ENCODE measurements around the gene MAML1. TPM values are rescaled to one million over a fixed set of nuclear protein-coding genes. Genes with fewer than 3 reads are reported as not detected.

The MAML1 gene
- total RNA-seq, 1 experiment from 2014 or later, result 14.2 TPM

DNA sequence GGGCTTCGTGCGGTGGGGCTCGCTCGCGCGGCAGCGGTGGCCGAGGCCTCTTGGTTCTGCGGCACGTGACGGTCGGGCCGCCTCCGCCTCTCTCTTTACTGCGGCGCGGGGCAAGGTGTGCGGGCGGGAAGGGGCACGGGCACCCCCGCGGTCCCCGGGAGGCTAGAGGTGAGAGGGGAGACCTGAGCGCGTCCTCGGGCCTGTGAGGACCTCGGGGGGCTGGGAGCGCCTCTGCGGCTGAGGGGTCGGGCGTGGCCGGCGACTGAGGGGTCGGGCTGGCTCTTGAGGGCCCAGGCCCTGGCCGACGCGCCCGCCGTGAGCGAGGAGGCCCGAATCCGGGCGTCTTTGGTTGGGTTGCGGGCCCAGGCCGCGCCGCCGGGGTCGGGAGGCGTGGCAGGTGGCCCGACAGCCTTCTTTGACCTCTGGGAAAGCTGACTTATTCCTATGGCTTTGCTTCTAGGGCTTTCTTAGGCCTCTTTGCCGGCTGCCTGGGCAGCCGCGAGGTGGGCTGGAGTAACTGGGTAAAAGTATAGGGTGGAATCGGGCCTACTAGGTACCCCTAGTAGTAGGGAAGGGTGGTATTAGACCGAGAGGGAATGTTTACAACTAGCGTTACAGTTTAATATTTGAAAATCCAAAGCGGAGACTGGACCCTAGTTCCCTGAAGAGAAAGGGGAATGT lies 33.5 kb upstream of the MAML1 start, which contains the start of gene CANX:
TSS of gene CANX (plus strand) at position 33 of the 681 bp plus-strand sequence. CDS start 6,715 bp downstream, outside the sequence.
- Histone ChIP-seq H3K36me3 (ENCODE audit: insufficient read depth, low read length) (peaks cover 27% of the 10 kb centered on the region), H3K4me2 (ENCODE audit: low read depth, low read length, poor library complexity, severe bottlenecking) (peak within 1 kb of the TSS; percentile 83), H3K79me2 (ENCODE audit: low read length) (peaks cover 53% of the 10 kb centered on the region), H2AFZ (ENCODE audit: low read length) (peak within 1 kb of the TSS; percentile 25), H3K4me3 (ENCODE audit: low read length) (peak within 1 kb of the TSS; percentile 84), H4K20me1 (ENCODE audit: insufficient read depth, low read depth, low read length) (peaks cover 18% of the 10 kb centered on the region; the same call in 1 of the 2 replicates), H3K9me2 (replicated peaks; ENCODE audit: insufficient read depth, low read length) (no peaks in the 10 kb centered on the region), H3K27me3 (ENCODE audit: low read length) (no peaks in the 10 kb centered on the region), H3K27ac (ENCODE audit: low read length) (peak within 1 kb of the TSS; percentile 76), H3K4me1 (ENCODE audit: low read length) (peaks cover 20% of the 10 kb centered on the region), H3K9me3 (ENCODE audit: low read length) (no peaks in the 10 kb centered on the region), H3K9ac (ENCODE audit: low read length) (peak within 1 kb of the TSS; percentile 99)
- no peak for DNase-seq

DNA sequence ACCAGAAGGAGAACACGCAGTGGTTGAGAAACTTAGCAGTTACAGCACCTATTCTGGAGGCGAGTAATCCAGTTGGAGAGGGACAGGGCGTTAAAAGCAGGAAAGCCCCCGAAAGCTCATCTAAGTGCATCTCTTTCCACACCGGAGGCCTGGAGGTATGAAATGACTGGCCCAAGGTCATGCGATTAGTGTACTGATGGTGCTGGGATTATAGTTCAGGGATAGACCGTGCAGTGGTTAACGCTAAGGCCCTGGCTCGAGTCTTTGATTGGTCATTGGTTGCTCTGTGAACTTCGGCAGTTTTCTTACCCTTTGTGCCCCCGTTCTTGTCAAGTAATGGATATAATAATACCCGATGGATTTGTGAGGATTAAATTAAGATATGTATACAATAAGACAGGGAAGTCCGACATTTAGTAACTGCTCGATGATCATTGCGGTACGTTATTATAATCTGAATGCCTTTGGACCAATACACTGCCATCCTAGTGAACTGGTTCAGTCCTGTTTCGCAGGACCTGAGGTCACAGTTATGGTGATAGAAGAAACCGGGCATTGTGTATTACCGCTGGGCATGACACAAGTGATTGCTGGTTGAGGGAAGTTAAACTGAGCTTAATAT lies 32.9 kb upstream of the MAML1 start:
- Histone ChIP-seq H2AFZ (ENCODE audit: low read length) (no peak overlapping the region), H3K9ac (ENCODE audit: low read length) (peak overlapping the region; percentile 99), H3K36me3 (ENCODE audit: insufficient read depth, low read length) (peaks cover 27% of the 10 kb centered on the region), H3K4me1 (ENCODE audit: low read length) (peaks cover 20% of the 10 kb centered on the region), H3K4me2 (ENCODE audit: low read depth, low read length, poor library complexity, severe bottlenecking) (peak overlapping the region; percentile 83), H4K20me1 (ENCODE audit: insufficient read depth, low read depth, low read length) (peaks cover 19% of the 10 kb centered on the region; the same call in 1 of the 2 replicates), H3K79me2 (ENCODE audit: low read length) (peaks cover 58% of the 10 kb centered on the region), H3K27ac (ENCODE audit: low read length) (peak overlapping the region; percentile 60), H3K9me3 (ENCODE audit: low read length) (no peaks in the 10 kb centered on the region), H3K9me2 (replicated peaks; ENCODE audit: insufficient read depth, low read length) (no peaks in the 10 kb centered on the region), H3K27me3 (ENCODE audit: low read length) (no peaks in the 10 kb centered on the region), H3K4me3 (ENCODE audit: low read length) (peak overlapping the region; percentile 84)
- peak; percentile 64 for DNase-seq

DNA sequence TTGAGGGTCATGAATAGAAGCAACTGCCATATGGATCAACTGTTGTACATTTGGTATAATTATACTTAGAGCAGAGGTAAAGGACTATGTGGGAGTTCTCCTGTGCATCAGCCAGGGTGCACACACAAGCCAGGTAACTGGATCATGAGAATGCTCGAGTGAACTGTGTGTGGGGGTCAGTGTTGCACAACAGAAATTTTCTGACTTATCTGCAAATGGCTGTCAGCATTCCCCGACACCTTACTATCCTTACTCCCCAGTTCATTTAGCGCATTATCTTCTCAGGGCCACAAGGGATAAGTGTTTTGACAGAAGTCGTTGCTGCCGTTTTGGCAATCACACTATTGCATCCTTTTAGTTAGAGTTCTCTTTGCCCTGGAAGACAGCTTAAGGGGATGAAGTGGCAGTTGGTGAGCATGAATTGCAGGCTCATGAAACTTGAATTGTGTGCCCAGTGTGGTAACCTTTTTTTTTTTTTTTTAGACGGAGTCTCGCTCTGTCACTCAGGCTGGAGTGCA lies 32.2 kb upstream of the MAML1 start:
- Histone ChIP-seq H3K4me2 (ENCODE audit: low read depth, low read length, poor library complexity, severe bottlenecking) (peak overlapping the region; percentile 83), H3K27me3 (ENCODE audit: low read length) (no peaks in the 10 kb centered on the region), H3K9me3 (ENCODE audit: low read length) (no peaks in the 10 kb centered on the region), H3K9me2 (replicated peaks; ENCODE audit: insufficient read depth, low read length) (no peaks in the 10 kb centered on the region), H4K20me1 (ENCODE audit: insufficient read depth, low read depth, low read length) (peaks cover 19% of the 10 kb centered on the region; the same call in 1 of the 2 replicates), H3K79me2 (ENCODE audit: low read length) (peaks cover 65% of the 10 kb centered on the region), H2AFZ (ENCODE audit: low read length) (no peak overlapping the region), H3K9ac (ENCODE audit: low read length) (peak overlapping the region; percentile 99), H3K36me3 (ENCODE audit: insufficient read depth, low read length) (peaks cover 28% of the 10 kb centered on the region), H3K4me1 (ENCODE audit: low read length) (peaks cover 20% of the 10 kb centered on the region), H3K4me3 (ENCODE audit: low read length) (peak overlapping the region; percentile 84), H3K27ac (ENCODE audit: low read length) (no peak overlapping the region)
- no peak for DNase-seq

DNA sequence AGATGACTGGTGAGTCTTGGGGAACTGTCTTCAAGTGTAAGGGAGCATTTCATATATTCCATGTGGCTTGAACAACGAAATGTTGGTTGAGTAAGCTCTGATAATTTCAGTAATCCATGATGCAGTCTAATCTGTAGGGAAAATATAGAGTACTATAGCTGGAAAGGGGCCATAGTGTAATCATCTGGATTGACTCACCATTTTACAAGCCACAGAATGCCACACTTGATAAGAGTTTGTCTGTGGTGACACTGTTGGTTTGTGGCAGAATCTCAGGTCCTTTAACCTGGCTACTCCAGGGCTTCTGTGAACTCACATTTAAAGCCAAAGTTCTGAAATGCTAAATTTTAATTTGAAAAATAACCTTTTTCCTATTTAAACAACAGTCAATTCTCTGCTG lies 16.3 kb upstream of the MAML1 start:
- Histone ChIP-seq H3K27me3 (ENCODE audit: low read length) (no peaks in the 10 kb centered on the region), H3K79me2 (ENCODE audit: low read length) (peaks cover 39% of the 10 kb centered on the region), H4K20me1 (ENCODE audit: insufficient read depth, low read depth, low read length) (peaks cover 6% of the 10 kb centered on the region; the same call in 1 of the 2 replicates)

DNA sequence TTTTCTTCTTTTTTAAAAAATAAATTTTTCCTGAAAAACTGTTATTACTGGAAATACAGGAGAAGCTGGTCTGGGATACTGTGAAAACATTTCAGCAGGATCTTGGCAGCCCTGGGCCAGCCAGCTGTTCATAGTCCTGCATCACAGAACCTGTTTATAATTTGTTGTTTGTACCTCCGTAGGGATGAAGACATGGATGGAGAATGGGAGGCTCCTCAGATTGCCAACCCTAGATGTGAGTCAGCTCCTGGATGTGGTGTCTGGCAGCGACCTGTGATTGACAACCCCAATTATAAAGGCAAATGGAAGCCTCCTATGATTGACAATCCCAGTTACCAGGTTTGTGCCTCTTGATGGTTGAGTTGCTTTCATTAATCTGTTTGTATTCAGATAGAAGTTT lies 12.4 kb upstream of the MAML1 start:
- no peak for DNase-seq
- Histone ChIP-seq H3K36me3 (ENCODE audit: insufficient read depth, low read length) (peaks cover 76% of the 10 kb centered on the region), H3K9me2 (replicated peaks; ENCODE audit: insufficient read depth, low read length) (no peaks in the 10 kb centered on the region), H3K79me2 (ENCODE audit: low read length) (peaks cover 42% of the 10 kb centered on the region), H3K4me3 (ENCODE audit: low read length) (no peak overlapping the region), H3K9me3 (ENCODE audit: low read length) (no peaks in the 10 kb centered on the region), H3K9ac (ENCODE audit: low read length) (no peak overlapping the region), H3K4me1 (ENCODE audit: low read length) (no peaks in the 10 kb centered on the region), H3K4me2 (ENCODE audit: low read depth, low read length, poor library complexity, severe bottlenecking) (no peak overlapping the region), H3K27ac (ENCODE audit: low read length) (no peak overlapping the region), H3K27me3 (ENCODE audit: low read length) (no peaks in the 10 kb centered on the region), H4K20me1 (ENCODE audit: insufficient read depth, low read depth, low read length) (peaks cover 13% of the 10 kb centered on the region; the same call in 1 of the 2 replicates), H2AFZ (ENCODE audit: low read length) (no peak overlapping the region)

More for the DNA sequence above, 16.3 kb upstream of the MAML1 start:
- Histone ChIP-seq H3K27ac (ENCODE audit: low read length) (no peak overlapping the region), H3K4me1 (ENCODE audit: low read length) (no peaks in the 10 kb centered on the region), H3K4me3 (ENCODE audit: low read length) (no peak overlapping the region), H3K4me2 (ENCODE audit: low read depth, low read length, poor library complexity, severe bottlenecking) (no peak overlapping the region), H3K9me2 (replicated peaks; ENCODE audit: insufficient read depth, low read length) (no peaks in the 10 kb centered on the region), H3K36me3 (ENCODE audit: insufficient read depth, low read length) (peaks cover 57% of the 10 kb centered on the region), H3K9ac (ENCODE audit: low read length) (no peak overlapping the region), H3K9me3 (ENCODE audit: low read length) (no peaks in the 10 kb centered on the region), H2AFZ (ENCODE audit: low read length) (no peak overlapping the region)
- DNase-seq, result no peak

DNA sequence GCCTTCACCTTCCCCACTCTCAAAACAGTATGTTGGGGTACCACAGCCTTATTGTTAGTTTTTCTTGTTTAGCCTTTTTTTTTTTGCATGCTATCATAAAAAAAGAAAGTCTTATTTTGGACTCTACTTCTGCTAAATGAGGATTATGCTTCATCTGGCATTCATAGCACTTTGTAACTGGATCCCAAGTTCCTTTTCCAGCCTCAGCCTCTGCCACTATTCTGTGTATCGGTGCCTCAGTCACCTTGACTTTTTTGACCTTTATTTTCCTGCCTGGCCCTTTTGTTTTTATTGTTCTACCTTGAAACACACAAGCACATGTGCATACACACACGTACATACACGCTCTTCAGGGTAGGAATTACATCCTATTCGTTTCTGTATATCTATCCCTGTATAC lies 8.5 kb upstream of the MAML1 start:
- DNase-seq, result no peak
- Histone ChIP-seq H3K9me3 (ENCODE audit: low read length) (no peaks in the 10 kb centered on the region), H3K9me2 (replicated peaks; ENCODE audit: insufficient read depth, low read length) (no peaks in the 10 kb centered on the region), H3K79me2 (ENCODE audit: low read length) (peaks cover 19% of the 10 kb centered on the region), H2AFZ (ENCODE audit: low read length) (no peak overlapping the region), H4K20me1 (ENCODE audit: insufficient read depth, low read depth, low read length) (peaks cover 17% of the 10 kb centered on the region; the same call in 1 of the 2 replicates), H3K9ac (ENCODE audit: low read length) (no peak overlapping the region), H3K4me3 (ENCODE audit: low read length) (no peak overlapping the region), H3K4me2 (ENCODE audit: low read depth, low read length, poor library complexity, severe bottlenecking) (no peak overlapping the region), H3K27ac (ENCODE audit: low read length) (no peak overlapping the region), H3K4me1 (ENCODE audit: low read length) (peaks cover 4% of the 10 kb centered on the region), H3K27me3 (ENCODE audit: low read length) (no peaks in the 10 kb centered on the region), H3K36me3 (ENCODE audit: insufficient read depth, low read length) (peaks cover 74% of the 10 kb centered on the region)

DNA sequence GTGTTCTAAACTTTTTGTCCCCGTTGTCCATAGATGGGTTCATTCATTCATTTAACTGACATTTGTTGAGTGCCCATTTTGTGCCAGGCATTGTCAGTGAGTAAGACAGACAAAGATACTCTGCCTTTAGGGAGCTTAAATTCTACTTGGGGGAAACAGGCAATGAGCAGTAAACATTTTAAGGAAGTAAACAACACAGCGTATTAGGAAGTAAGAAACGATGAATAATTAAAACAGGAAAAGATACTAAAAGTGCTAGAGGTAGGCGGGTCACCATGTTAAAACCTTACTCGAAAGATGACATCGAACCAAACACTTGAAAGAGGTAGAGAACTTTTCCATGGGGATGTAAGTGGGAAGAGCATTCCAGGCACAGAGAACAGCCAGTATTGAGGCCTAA lies 5.5 kb upstream of the MAML1 start:
- no peak overlapping the region for H3K27ac ChIP-seq (ENCODE audit: low read length)
- no peak overlapping the region for H2AFZ ChIP-seq (ENCODE audit: low read length)
- H3K27me3 ChIP-seq (ENCODE audit: low read length), result no peaks in the 10 kb centered on the region
- H3K4me3 ChIP-seq (ENCODE audit: low read length), result no peak overlapping the region
- no peak for DNase-seq
- no peaks in the 10 kb centered on the region for H3K9me2 ChIP-seq (replicated peaks; ENCODE audit: insufficient read depth, low read length)
- no peak overlapping the region for H3K9ac ChIP-seq (ENCODE audit: low read length)
- H3K4me2 ChIP-seq (ENCODE audit: low read depth, low read length, poor library complexity, severe bottlenecking), result no peak overlapping the region
- peaks cover 70% of the 10 kb centered on the region; the same call in 1 of the 2 replicates for H3K36me3 ChIP-seq (ENCODE audit: insufficient read depth, low read length)
- H3K79me2 ChIP-seq (ENCODE audit: low read length), result peaks cover 5% of the 10 kb centered on the region
- H3K4me1 ChIP-seq (ENCODE audit: low read length), result peaks cover 22% of the 10 kb centered on the region
- 0 out of 2 replicates have a peak, but pooled peaks cover 12% of the 10 kb centered on the region for H4K20me1 ChIP-seq (ENCODE audit: insufficient read depth, low read depth, low read length)
- no peaks in the 10 kb centered on the region for H3K9me3 ChIP-seq (ENCODE audit: low read length)

DNA sequence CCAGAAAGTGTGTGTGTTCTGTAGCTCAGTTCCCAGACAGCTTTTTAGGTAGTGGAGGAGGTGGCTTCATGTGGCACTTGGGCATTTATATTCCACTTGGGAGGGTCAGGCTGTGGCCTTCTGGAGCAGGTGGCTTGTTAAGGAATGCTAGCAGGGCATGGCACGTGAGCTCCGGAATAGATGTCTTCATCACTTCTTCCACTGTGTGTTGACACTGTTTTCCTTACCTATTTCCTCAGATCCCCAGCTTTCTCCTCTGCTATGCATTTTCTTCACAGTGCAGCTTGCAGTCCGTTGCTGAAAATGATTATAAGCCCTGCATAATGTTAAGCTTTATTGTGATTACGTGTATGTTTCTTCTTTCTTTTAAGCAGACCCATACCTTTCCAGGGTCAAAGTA lies 3.3 kb upstream of the MAML1 start:
- H3K27ac ChIP-seq (ENCODE audit: low read length), result peak overlapping the region; percentile 25; the same call in 1 of the 2 replicates
- no peak overlapping the region for H3K4me2 ChIP-seq (ENCODE audit: low read depth, low read length, poor library complexity, severe bottlenecking)
- H3K79me2 ChIP-seq (ENCODE audit: low read length), result peaks cover 14% of the 10 kb centered on the region
- H3K36me3 ChIP-seq (ENCODE audit: insufficient read depth, low read length), result peaks cover 50% of the 10 kb centered on the region; the same call in 1 of the 2 replicates
- H3K4me3 ChIP-seq (ENCODE audit: low read length), result no peak overlapping the region
- no peaks in the 10 kb centered on the region for H3K27me3 ChIP-seq (ENCODE audit: low read length)
- H3K4me1 ChIP-seq (ENCODE audit: low read length), result peaks cover 30% of the 10 kb centered on the region
- no peaks in the 10 kb centered on the region for H3K9me3 ChIP-seq (ENCODE audit: low read length)
- no peak overlapping the region for H3K9ac ChIP-seq (ENCODE audit: low read length)
- H3K9me2 ChIP-seq (replicated peaks; ENCODE audit: insufficient read depth, low read length), result no peaks in the 10 kb centered on the region
- H4K20me1 ChIP-seq (ENCODE audit: insufficient read depth, low read depth, low read length), result peaks cover 7% of the 10 kb centered on the region; the same call in 1 of the 2 replicates
- H2AFZ ChIP-seq (ENCODE audit: low read length), result no peak overlapping the region
- no peak for DNase-seq
